GM12878 (cell line): ENCODE results near the gene DPP4. TPM values are rescaled to one million over a fixed set of nuclear protein-coding genes. Genes with fewer than 3 reads are reported as not detected.

ENCODE experiments used
- EP300 ChIP-seq, 2 experiments: fragments of 150-350 bp in 1 of 2; IDR thresholded peaks; 2 replicates each; pipeline ENCODE4 v1.6.1; 2011 to 2012; ENCODE audit warnings: low read depth in 2 of 2, low read length in 2 of 2, borderline replicate concordance in 1 of 2, improper control_type of control experiment in 1 of 2, inconsistent platforms in 1 of 2; ENCODE audit not compliant: control insufficient read depth in 1 of 2
- NR2C1 ChIP-seq: fragments of 450-650 bp; IDR thresholded peaks from 2 replicates; pipeline ENCODE4 v1.6.1; 2017; ENCODE audit warnings: antibody characterized with exemption, mild to moderate bottlenecking, moderate library complexity
- PBX3 ChIP-seq: IDR thresholded peaks from 2 replicates; pipeline ENCODE4 v1.6.1; 2011; ENCODE audit warnings: mild to moderate bottlenecking, low read depth, low read length, moderate library complexity; ENCODE audit not compliant: insufficient replicate concordance
- POLR2AphosphoS2 ChIP-seq: IDR thresholded peaks from 2 replicates; pipeline ENCODE4 v1.6.1; 2011; ENCODE audit warnings: low read depth, mild to moderate bottlenecking, low read length, improper control_type of control experiment, moderate library complexity
- RAD51 ChIP-seq: fragments of 450-650 bp; IDR thresholded peaks from 2 replicates; pipeline ENCODE4 v1.6.1; 2016; ENCODE audit warnings: moderate library complexity, mild to moderate bottlenecking, inconsistent platforms
- RB1 ChIP-seq: fragments of 450-650 bp; formaldehyde crosslinking; IDR thresholded peaks from 2 replicates; pipeline ENCODE4 v1.6.1; 2017; ENCODE audit warnings: mild to moderate bottlenecking, borderline replicate concordance
- SKIL ChIP-seq: fragments of 450-650 bp; IDR thresholded peaks from 2 replicates; pipeline ENCODE4 v1.6.1; 2017; ENCODE audit warnings: mild to moderate bottlenecking, low read depth, inconsistent platforms; ENCODE audit not compliant: poor library complexity, severe bottlenecking
- ZBED1 ChIP-seq: IDR thresholded peaks from 2 replicates; pipeline ENCODE4 v1.6.1; 2016; ENCODE audit warnings: borderline replicate concordance
- polyA plus RNA-seq, 11 experiments: library from polyadenylated mRNA; depleted of rRNA in 4 of 11; unstranded in 6 of 11; stranded (reverse) in 5 of 11; fragments of >200 nt; fragmentation: Nextera tagmentation in 4 of 11; fragmentation: Illumina TruSeq in 1 of 11; extraction: Ambion mirVana in 4 of 11; extraction: Trizol in 1 of 11; gene quantifications; 1 replicate in 1 of 11; 2 replicates in 10 of 11; pipeline versions ENCODE4 v1.2.1 to v1.2.3, GENCODE V29; 2011 to 2016; ENCODE audit warnings: inconsistent platforms in 2 of 11, missing spikeins in 2 of 11, low read depth in 1 of 11
- total RNA-seq, 4 experiments: library from RNA; depleted of rRNA in 3 of 4; stranded (reverse); fragments of >200 nt in 3 of 4; fragmentation: Illumina TruSeq in 1 of 4; extraction: Trizol in 1 of 4; gene quantifications; 2 replicates each; pipeline versions ENCODE4 v1.2.1 to v1.2.3, GENCODE V29; 2013 to 2021
- TF ChIP-seq, protein P1 (sequence below): IDR thresholded peaks from 2 replicates; pipeline ENCODE4 v1.6.1; 2012; ENCODE audit warnings: low read depth, low read length, improper control_type of control experiment

Gene DPP4
- total and polyA plus RNA-seq, 10 of the 15 experiments (the other 5 are each of a cell fraction or from before 2014, with no cell fraction given): 4.1 to 11.4 (median 9.3) TPM

DNA sequence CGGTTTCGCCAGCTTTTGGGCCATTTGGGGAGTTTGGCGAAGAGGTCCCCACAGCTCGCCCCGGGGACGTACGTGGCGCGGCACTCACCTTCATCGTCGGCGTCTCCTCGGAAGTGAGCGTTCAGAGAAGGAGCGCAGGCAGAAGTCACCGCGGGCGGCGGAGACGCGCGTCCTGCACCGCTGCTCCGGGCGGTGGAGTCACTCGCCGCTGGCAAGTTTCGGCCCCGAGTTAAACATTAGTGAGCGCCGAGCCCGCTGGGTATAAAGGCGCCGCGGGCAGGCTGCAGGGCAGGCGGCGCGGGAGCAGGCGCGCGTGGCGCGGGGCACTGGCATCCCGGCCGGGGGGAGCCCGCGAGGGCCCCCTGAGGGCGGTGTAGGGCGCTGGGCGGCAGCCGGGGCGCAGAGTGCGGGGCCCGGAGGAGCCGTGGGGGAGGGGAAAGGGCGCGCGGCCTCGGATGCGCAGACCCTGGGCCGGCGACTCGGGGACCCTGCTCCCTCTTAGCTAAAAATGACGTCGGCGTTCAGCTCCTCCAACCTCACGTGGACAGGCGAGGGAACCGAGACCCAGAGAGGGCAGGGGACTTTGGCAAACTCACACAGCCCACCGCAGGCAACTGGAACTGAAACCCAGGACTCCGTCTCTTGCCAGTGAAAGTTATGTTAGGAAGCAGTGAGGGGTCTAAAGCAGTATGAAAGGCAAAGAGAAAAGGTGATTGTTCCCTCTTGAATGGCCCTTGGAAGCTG lies at the start of gene DPP4 (continued):
- TF ChIP-seq SKIL (no peak), EP300 (IDR thresholded peaks at IDR 0.05; ENCODE audit: borderline replicate concordance in 1 of 2, control insufficient read depth in 1 of 2, low read depth in 2 of 2, low read length in 2 of 2) (peak in 1 of 2 experiments; percentile 14; a peak in 1 of 4 replicates), PBX3 (no peak), RAD51 (peak; percentile 24; the same call in 1 of the 2 replicates), RB1 (peak; percentile 83; the same call in 1 of the 2 replicates), ZBED1 (no peak), NR2C1 (no peak), POLR2AphosphoS2 (no peak)
- TF ChIP-seq, protein P1, sequence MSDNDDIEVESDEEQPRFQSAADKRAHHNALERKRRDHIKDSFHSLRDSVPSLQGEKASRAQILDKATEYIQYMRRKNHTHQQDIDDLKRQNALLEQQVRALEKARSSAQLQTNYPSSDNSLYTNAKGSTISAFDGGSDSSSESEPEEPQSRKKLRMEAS: no peak
